ENCODE results near the gene ERN2. TPM values are rescaled to one million over a fixed set of nuclear protein-coding genes. Genes with fewer than 3 reads are reported as not detected.

ERN2 gene
- total RNA-seq, 1 experiment from 2014 or later: 1.8 TPM

DNA sequence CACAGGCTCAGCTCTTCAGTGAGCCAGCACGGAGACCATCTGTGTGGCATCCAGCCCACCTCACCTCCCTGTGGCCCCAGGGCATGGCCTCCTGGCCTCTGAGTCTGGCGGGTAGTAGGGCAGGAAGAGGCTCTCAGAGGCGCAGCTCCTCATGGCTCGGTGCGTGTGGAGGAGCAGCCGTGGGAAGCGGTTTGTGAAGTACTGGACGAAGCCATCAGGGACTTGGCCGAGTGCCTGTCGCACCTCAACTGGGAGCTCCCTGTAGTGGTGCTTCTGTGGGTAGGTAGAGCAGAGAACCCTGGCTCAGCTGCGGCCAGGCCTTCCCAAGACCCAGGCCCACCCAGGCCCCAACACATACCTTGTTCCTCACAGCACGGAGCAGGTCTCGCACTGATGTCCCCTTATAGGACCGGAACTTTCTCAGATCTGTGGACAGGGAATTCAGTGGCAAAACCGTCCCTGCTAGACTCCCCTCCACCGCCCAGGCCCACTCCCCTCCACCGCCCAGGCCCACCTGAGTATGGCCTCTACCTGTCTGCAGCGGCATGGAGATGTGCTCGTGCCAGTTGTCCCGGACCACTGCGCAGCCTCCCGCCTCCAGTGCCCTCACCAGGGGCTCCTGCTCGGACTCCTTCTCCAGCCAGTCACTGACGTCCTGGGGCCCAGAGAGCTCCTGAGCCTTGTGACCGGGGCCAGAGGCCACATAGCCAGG, 22.1 kb downstream of the ERN2 start:
- TF ChIP-seq CREB1 (CRISPR knock-in tag; IDR thresholded peaks at IDR 0.05) (no peak), ZNF671 (CRISPR knock-in tag; IDR thresholded peaks at IDR 0.05) (no peak), SMAD3 (CRISPR knock-in tag; IDR thresholded peaks at IDR 0.05; ENCODE audit: borderline replicate concordance) (no peak), MYBL2 (CRISPR knock-in tag; IDR thresholded peaks at IDR 0.05) (no peak), RORB (CRISPR knock-in tag; IDR thresholded peaks at IDR 0.05) (no peak), KAT7 (CRISPR knock-in tag; IDR thresholded peaks at IDR 0.05; ENCODE audit: borderline replicate concordance) (no peak), NR3C1 (CRISPR knock-in tag; conservative IDR thresholded peaks at IDR 0.05; ENCODE audit: low read depth) (no peak)
- TF ChIP-seq, protein P1, sequence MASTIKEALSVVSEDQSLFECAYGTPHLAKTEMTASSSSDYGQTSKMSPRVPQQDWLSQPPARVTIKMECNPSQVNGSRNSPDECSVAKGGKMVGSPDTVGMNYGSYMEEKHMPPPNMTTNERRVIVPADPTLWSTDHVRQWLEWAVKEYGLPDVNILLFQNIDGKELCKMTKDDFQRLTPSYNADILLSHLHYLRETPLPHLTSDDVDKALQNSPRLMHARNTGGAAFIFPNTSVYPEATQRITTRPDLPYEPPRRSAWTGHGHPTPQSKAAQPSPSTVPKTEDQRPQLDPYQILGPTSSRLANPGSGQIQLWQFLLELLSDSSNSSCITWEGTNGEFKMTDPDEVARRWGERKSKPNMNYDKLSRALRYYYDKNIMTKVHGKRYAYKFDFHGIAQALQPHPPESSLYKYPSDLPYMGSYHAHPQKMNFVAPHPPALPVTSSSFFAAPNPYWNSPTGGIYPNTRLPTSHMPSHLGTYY (CRISPR knock-in tag; IDR thresholded peaks at IDR 0.05): no peak
- TF ChIP-seq, protein P2, sequence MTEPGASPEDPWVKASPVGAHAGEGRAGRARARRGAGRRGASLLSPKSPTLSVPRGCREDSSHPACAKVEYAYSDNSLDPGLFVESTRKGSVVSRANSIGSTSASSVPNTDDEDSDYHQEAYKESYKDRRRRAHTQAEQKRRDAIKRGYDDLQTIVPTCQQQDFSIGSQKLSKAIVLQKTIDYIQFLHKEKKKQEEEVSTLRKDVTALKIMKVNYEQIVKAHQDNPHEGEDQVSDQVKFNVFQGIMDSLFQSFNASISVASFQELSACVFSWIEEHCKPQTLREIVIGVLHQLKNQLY (CRISPR knock-in tag; IDR thresholded peaks at IDR 0.05): no peak
- TF ChIP-seq, protein P3, sequence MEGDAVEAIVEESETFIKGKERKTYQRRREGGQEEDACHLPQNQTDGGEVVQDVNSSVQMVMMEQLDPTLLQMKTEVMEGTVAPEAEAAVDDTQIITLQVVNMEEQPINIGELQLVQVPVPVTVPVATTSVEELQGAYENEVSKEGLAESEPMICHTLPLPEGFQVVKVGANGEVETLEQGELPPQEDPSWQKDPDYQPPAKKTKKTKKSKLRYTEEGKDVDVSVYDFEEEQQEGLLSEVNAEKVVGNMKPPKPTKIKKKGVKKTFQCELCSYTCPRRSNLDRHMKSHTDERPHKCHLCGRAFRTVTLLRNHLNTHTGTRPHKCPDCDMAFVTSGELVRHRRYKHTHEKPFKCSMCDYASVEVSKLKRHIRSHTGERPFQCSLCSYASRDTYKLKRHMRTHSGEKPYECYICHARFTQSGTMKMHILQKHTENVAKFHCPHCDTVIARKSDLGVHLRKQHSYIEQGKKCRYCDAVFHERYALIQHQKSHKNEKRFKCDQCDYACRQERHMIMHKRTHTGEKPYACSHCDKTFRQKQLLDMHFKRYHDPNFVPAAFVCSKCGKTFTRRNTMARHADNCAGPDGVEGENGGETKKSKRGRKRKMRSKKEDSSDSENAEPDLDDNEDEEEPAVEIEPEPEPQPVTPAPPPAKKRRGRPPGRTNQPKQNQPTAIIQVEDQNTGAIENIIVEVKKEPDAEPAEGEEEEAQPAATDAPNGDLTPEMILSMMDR (IDR thresholded peaks at IDR 0.05): no peak
- TF ChIP-seq, protein P4, sequence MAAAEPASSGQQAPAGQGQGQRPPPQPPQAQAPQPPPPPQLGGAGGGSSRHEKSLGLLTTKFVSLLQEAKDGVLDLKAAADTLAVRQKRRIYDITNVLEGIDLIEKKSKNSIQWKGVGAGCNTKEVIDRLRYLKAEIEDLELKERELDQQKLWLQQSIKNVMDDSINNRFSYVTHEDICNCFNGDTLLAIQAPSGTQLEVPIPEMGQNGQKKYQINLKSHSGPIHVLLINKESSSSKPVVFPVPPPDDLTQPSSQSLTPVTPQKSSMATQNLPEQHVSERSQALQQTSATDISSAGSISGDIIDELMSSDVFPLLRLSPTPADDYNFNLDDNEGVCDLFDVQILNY (CRISPR knock-in tag; IDR thresholded peaks at IDR 0.05): no peak
- H3K9me3 Mint-ChIP-seq: no peaks in the 10 kb centered on the region
- DNase-seq (ENCODE audit: low spot score): no peak
- peaks cover 48% of the 10 kb centered on the region for H3K36me3 Mint-ChIP-seq
- ChIA-PET POLR2A (interaction anchor here (1.8 kb wide), 1 partner anchor 12 kb away, joined by 11 read pairs; the partner anchor contains the start of gene PLK1), CTCF (interaction anchor here (0.7 to 2.1 kb wide), 4 partner anchors 12 to 51 kb away, joined by 3 to 7 read pairs (median 4); partner anchors contain the start of gene PLK1)
- no peaks in the 10 kb centered on the region for H3K27me3 Mint-ChIP-seq (ENCODE audit: low read depth)
- peaks cover 9% of the 10 kb centered on the region for H3K4me1 Mint-ChIP-seq
- no peak overlapping the region for H3K4me3 Mint-ChIP-seq
- H3K27ac Mint-ChIP-seq: peak overlapping the region; percentile 32; the same call in 1 of the 2 replicates
- no peak for ATAC-seq

DNA sequence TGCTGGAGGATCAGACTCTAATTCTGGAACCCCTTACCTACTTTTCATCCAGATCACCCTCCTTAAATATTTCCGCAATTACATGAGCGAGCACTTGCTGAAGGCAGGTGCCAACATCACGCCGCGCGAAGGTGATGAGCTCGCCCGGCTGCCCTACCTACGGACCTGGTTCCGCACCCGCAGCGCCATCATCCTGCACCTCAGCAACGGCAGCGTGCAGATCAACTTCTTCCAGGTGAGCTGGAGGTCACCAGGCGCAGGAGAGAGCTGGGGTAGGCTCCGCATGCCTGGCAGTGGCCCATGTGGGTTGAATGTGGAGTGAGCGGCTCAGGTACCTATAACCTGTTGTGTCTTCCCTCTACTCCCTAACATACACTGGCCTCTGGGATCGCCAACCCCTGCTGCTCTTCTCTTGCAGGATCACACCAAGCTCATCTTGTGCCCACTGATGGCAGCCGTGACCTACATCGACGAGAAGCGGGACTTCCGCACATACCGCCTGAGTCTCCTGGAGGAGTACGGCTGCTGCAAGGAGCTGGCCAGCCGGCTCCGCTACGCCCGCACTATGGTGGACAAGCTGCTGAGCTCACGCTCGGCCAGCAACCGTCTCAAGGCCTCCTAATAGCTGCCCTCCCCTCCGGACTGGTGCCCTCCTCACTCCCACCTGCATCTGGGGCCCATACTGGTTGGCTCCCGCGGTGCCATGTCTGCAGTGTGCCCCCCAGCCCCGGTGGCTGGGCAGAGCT, 23.4 kb downstream of the ERN2 start:
- H3K27me3 Mint-ChIP-seq (ENCODE audit: low read depth): no peaks in the 10 kb centered on the region
- H3K9me3 Mint-ChIP-seq: no peaks in the 10 kb centered on the region
- TF ChIP-seq, protein P5, sequence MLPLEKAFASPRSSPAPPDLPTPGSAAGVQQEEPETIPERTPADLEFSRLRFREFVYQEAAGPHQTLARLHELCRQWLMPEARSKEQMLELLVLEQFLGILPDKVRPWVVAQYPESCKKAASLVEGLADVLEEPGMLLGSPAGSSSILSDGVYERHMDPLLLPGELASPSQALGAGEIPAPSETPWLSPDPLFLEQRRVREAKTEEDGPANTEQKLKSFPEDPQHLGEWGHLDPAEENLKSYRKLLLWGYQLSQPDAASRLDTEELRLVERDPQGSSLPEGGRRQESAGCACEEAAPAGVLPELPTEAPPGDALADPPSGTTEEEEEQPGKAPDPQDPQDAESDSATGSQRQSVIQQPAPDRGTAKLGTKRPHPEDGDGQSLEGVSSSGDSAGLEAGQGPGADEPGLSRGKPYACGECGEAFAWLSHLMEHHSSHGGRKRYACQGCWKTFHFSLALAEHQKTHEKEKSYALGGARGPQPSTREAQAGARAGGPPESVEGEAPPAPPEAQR (CRISPR knock-in tag; IDR thresholded peaks at IDR 0.05): no peak
- TF ChIP-seq GABPB1 (CRISPR knock-in tag; IDR thresholded peaks at IDR 0.05) (no peak), MYBL2 (CRISPR knock-in tag; IDR thresholded peaks at IDR 0.05) (no peak), SP1 (CRISPR knock-in tag; conservative IDR thresholded peaks at IDR 0.05) (no peak)
- TF ChIP-seq, protein P1 (CRISPR knock-in tag; IDR thresholded peaks at IDR 0.05): no peak
- H3K4me3 Mint-ChIP-seq: no peak overlapping the region
- peaks cover 59% of the 10 kb centered on the region for H3K36me3 Mint-ChIP-seq
- ATAC-seq: no peak
- ChIA-PET POLR2A (interaction anchor here (0.6 kb wide), 1 partner anchor 1295 kb away, joined by 3 read pairs; no protein-coding TSS in a partner anchor), CTCF (interaction anchor here (0.9 kb wide), 1 partner anchor 11 kb away, joined by 3 read pairs; no protein-coding TSS in a partner anchor)
- H3K27ac Mint-ChIP-seq: no peak overlapping the region
- peaks cover 4% of the 10 kb centered on the region for H3K4me1 Mint-ChIP-seq
- no peak for DNase-seq (ENCODE audit: low spot score)

All from WTC11 (cell line).